Activated CD8-positive, alpha-beta memory T cell treated with anti-CD3 and anti-CD28 coated beads for 1 hour (primary cell): ENCODE results near the gene TASP1.
"Not testable (repeated sequence)": the region's sequence is repeated elsewhere in the genome, so short reads cannot be mapped to it uniquely, and the experiment has no call there.

Source experiments
- DNase-seq, 2 donors: peaks; one replicate each; pipeline ENCODE4 v3.0.0-alpha.2; 2020; ENCODE audit warnings: low read depth in 1 of 2; ENCODE audit errors: extremely low read depth in 1 of 2

Gene TASP1

DNA sequence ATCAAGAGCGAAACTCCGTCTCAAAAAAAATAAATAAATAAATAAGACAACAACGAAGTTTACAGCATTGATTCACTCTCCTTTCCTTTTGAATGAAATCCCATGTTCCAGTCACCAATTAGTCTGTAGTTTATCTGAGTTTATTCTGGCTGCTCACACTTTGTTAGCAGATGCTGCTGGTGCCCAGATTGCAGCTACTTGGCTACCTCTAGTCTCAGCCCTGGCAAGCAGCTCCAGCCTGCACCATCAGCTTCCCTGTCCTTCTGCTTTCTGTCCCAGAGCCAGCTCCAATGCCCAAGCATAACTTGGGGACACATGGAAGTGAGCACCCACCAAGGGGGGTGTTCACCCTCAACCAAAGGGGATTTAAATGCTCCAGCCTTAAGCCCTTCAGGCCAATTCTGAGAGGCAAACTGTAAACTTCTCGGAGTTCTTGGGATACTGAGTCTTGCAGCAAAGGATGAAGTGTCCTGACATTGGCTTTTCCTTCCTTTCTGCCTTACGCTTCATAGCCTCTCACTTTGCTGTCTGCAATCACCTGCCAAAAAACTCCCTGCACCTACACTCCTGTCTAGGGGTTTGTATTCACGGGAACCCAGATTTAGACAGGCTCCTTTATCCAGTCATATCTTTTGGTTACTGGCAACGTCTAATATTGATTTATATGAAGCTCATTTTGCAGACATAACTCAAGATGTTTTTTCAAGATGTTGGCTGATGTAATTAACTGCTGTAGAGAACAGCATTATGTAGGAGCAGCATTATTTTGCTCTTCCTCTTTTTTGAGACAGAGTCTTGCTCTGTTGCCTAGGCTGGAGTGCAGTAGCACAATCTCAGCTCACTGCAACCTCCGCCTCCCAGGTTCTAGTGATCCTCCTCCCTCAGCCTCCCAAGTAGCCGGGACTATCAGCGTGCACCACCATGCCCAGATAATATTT lies 9.8 kb upstream of the TASP1 start:
- no peak for DNase-seq

DNA sequence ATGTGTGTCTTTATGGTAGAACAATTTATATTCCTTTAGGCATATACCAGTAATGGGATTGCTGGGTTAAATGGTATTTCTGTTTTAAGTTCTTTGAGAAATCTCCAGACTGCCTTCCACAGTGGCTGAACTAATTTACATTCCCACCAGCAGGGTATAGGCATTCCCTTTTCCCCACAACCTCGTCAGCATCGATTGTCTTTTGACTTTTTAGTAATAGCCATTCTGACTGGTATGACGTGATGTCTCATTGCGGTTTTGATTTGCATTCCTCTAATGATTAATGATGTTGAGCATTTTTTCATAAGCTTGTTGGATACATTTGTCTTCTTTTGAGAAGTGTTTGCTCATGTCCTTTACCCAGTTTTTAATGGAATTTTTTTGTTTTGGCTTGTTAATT lies 5.3 kb upstream of the TASP1 start:
- DNase-seq, result no peak

DNA sequence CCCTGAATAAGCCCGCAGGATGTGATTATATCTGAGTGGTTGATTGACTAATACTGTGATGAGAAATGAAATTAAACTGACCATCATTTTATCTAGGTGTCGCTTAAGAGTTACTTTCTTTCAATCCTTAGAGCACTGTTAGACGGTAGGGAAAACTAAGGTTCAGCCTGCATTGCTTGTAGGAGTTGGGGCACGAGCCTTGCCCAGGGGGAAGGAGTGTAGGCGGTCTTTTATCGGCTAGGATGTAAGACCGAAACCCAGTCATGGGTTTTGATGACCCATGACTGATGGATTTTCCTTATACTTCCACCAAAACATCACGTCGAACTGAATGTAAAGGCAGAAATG lies 392 bp upstream of the TASP1 start:
- no peak for DNase-seq

DNA sequence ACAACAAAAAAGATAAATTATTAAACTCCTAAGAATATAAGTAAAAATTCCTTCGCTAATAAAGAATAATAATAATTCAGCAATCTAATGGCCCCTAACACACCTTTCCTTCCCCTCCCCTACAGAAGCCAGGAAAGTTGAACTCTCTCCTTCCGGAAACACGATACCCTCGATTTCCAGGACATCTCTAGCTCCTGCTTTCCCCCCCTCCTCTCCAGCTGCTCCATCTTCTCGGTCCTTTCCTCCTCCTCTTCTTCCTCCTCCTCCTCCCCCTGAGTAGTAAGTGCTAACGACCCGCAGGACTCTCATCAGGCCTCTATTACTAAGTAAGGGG lies 603 bp downstream of the TASP1 start:
- no peak for DNase-seq

DNA sequence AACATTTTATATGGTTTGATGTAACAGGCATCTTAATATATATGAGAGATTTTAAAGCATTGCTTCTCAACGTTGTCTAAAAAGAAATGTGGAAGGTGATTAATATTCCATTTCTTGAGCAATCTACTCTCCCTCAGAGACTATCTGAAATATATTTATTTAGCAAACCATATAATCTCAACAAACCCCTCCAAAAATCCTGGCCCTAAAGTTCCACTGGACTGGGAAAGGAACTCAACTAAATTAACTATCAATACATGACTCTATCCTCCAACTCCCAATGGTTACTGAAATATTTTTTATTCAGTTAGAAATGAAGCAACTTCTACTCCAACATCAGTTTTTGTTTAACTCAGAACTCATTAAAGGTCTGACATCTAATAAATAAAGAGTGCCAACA lies 6.3 kb downstream of the TASP1 start:
- DNase-seq, result no peak

DNA sequence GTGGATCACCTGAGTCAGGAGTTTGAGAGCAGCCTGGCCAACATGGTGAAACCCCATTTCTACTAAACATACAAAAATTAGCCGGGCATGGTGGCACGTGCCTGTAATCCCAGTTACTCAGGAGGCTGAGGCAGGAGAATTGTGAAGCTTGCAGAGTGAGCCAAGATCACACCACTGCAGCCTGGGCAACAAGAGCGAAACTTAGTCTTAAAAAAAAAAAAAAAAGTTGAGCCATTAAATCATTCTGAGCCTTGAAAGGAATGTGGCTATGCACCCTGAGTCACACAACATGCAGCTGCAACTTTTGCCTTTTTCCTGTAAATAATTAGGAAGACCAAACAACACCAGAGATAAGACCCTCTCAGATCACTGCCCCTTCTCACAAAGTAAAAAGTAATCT lies 11.2 kb downstream of the TASP1 start:
- not testable (repeated sequence) for DNase-seq

DNA sequence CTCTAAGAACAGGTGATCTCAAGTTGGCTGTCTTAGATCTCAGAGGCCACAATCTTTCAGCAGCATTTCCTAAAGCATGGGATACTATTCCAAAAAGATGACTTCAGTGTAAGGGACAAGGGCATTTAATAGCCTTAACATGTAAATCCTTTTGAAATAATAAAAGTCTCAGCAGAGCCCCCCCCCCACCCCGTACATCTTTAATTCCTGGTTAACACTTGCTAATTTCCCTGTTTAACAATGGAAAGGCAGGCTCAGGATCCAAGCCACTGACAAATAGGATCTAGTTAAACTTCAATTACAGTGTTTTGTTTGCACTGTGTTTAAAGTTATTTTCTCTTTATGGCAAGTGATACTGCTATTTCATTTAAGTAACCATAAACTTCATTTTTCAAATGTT lies 12.0 kb downstream of the TASP1 start:
- DNase-seq, result no peak

DNA sequence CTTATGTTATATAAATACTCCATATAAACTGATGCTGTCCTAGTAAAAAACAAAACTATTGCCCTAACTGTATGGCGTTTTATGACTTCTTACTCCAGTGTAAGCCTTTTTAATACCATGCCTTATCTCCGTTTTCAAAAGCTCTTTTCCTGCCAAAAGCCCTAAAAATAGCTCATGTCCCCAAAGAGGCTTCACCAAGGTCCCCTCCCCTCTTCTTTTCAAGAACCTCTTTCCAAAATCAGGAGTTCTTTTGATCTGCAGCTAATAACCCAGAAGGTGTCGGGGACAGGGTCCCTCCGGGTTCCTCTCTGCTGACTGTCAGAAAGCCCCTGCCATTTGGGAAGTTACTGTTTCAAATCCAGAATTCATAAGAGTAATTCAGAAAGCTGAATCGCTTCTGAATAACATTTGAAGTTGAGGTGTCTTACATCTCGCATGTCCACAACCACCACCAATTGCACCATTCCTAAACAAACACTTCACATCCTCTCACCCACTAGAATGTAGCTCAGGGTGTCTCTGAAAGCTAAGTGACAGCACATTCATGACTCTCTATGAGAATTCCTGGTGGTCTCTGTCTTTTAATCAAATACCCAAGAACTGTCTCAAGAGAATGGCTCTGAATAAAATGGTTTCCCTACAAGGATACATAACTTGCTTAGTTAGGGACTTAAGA lies 13.3 kb downstream of the TASP1 start:
- DNase-seq, result no peak

DNA sequence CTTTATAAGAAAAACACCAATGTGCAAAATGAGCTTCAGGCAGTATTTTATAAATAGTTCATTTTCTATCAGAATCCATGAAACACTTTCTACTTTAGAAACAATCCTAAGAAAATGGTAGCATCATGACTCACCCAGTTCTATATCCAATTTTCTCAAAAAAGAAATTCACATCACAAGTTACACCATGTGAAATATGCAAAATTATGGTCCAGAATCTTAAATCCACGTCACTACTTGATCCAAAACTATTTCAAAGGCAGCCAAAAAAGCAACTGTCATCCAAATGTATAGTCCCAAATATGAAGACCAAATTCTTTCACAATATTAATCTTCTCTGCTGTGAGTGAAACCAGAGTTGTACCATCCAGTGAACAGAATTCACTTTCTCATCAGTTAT lies 19.3 kb downstream of the TASP1 start:
- not testable (repeated sequence) for DNase-seq

DNA sequence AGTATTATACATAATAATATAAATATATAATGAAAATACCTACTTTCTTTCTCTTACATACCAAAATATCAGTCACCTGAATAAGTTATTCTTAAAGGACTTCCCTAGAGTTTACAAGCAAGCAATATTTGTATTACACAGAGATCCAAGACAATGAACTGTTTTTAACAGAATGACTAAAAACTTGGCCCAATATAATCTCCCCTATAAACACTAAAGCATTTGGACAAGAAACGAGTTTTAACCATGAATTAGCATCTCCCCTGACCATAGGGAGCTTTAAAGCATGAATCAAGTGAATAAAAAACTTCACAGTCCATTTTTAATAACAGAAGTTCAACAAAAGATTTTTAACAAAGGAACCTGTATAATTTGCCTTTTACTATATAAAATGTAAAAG lies 20.3 kb downstream of the TASP1 start:
- DNase-seq, result not testable (repeated sequence)

DNA sequence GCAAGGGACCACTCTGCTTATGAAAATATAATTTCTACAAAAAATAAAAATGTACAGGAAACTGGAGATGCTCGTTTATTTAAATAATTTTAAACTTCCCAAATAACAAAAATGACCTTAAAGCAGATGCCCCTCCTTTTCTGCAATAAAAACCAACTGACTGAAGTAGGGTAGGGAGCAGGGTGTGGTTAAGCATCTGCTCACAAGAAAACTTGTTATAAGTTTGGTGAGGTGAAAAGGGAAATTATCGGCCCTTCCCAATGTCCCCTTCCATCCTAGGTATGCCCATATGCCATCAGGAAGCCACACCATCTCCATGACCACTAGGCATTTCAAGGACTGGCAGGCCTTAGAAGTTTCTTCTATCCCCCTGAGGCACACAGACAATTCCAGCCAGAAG lies 21.1 kb downstream of the TASP1 start:
- not testable (repeated sequence) for DNase-seq

DNA sequence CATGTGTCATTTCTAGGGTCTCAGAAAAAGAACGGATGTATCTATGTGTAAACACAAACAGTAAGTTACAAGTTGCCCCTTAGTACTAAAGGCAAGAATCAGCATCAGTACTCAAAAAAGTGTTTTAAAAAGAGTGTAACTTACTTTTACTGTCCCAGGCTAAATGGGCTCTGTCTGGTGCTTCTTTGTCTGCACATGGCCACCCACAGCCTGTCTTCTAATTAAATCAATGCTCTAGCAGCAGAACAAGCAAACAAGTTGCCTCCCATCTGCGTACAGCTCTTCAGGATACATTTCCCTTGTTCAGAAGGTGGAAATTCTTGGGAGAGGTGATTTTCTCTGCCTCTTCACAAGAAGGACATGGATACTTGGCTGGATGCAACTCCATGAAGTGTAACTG lies 22.0 kb downstream of the TASP1 start:
- not testable (repeated sequence) for DNase-seq

DNA sequence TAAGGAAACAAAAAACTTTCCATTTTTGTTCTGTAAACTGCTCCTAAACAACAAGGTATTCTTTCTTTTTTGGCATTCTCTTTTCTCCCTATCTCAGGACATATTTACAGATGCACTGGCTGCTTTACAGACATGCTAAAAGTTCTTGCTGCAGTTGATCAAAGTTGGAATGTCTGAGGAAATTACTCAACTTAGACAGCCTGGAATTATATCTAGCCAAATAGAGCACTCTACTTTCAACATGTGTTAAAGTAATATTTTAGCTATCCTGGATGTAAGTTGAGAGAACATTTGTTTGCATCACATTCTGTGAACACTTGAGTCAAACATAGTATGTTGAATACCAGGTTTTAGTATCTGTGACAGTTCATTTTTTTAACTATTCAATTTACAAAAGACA lies 24.8 kb downstream of the TASP1 start:
- no peak for DNase-seq

DNA sequence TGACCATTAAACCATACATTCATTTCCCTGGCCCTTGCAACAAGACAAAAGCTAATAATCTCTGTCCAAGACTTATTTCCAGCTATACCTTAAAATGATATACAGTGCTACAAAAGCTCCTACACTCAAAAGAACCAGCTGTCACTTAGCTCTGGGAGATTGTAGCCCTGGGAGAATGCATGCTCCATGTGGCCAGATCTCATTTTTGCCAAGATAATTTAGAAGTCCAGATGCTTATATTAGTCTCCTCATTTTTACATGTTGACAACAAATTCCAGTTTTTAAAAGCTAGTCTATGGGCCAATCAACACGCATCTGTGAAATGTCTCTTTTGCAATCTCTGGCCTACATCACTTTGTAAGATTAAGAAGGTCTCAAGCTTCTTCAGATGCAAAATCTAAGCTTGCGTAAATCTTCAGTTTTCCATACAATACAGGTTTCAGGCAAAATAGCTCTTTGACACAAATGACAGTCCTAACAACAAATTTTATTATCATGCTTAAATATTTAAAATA lies 27.1 kb downstream of the TASP1 start:
- DNase-seq, result no peak

DNA sequence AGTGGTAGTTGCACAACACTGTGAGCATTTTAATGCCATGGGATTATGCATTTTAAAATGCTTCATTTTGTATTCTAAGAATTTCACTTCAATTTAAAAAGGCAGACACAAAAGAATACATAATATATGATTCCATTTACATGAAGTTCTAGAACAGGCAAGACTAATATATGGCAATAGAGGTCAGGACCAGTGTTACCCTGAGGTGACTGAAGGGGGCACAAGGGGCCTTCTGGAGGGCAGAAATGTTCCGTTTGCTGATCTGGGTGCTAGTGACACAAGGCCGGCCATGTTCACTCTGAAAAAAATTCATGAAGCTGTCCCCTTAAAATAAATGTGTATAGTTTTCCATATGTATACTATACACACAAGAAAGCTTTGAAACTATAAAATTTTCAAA lies 28.5 kb downstream of the TASP1 start:
- no peak for DNase-seq

DNA sequence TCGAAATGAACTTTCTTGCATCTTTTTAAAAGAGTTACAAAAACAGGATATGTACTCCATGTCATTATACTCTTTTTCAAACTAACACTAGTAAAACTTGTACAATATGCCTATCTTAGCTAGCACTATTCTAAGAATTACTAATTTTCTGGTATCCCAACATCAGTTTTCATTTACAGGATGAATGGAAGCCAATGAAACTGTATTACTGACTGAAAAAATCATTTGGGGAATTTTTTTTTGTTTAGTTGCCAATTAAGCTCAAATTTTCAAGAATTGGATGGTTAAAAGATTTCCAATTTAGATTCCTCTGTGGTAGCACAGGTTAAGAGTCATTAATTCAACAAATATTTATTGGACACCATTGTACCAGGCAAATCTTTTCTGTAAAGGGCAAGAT lies 30.7 kb downstream of the TASP1 start:
- DNase-seq, result no peak

DNA sequence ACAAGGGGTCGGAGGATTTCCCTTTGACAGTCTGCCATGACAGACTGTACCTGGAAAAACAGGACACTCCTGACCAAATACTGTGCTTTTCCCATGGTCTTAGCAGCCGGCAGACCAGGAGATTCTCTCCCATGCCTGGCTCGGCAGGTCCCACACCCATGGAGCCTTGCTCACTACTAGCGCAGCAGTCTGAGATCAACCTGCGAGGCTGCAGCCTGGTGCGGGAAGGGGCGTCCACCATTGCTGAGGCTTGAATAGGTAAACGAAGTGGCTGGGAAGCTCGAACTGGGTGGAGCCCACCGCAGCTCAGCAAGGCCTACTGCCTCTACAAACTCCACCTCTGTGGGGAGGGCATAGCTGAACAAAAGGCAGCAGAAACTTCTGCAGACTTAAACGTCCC lies 45.3 kb downstream of the TASP1 start:
- DNase-seq, result not testable (repeated sequence)

DNA sequence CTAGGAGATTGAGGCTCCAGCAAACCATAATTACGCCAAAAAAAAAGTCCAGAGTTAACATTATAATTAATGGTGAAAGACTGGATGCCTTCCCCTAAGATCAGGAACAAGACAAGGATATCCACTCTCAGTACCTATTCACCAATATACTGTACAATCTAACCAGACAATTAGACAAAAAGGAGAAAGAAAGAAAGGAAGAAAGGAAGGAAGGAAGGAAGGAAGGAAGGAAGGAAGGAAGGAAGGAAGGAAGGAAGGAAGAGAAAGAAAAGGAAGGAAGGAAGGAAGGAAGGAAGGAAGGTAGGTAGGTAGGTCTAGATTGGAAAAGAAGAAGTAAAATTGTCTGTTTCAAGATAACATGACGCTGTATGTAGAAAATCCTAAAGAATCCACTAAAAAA lies 50.7 kb downstream of the TASP1 start:
- DNase-seq, result no peak

DNA sequence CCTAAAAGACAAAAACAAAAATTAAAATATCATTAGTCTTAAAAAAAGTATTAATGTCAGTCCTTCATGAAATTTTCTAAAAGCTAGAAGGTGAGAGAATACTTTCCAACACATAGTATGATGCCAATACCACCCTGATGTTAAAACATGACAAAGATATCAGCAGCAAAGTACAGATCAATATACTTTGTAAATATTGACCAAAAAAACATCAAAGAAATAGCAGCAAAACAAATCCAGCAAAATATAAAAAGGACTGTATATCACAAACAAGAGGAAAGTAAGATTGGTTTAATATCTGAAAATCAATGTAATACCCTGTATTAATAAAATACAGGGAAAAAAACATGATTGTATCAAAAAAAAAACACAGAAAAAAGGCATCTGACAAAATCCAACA lies 51.4 kb downstream of the TASP1 start:
- no peak for DNase-seq

DNA sequence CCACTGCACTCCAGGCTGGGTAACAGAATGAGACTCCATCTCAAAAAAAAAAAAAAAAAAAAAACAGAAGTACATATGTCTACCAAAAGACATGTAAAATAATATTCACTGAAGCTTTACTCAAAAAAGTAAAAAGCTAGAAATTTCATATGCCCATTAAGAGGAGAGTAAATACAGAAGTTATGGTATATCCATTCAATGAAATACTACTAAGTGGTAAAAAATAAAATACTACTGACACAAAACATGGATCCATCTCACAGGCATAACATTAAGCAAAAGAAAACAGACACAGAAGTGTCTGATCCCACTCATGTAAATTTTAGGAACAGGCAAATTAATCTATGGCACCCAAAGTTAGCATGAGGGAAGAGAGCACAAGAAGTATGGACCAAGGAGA lies 52.6 kb downstream of the TASP1 start:
- no peak for DNase-seq

DNA sequence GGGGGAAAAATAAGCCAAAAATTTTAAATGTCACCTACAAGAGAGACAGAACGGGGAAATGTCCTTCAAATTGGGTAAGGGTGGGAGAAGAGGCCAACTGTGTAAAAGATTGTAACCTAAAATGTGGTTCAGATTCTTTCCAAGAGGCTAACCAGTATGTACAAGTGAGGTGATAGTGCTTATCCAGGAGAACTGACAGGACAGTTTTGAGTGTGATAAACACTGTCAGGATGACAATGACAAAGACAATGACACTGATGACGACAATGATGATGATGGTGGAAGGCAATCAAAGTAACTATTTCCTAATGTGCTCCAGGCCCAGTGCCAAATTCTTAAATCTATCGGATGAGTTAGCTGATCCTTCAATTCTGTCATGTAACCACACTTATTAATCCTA lies 57.3 kb downstream of the TASP1 start:
- DNase-seq, result no peak

DNA sequence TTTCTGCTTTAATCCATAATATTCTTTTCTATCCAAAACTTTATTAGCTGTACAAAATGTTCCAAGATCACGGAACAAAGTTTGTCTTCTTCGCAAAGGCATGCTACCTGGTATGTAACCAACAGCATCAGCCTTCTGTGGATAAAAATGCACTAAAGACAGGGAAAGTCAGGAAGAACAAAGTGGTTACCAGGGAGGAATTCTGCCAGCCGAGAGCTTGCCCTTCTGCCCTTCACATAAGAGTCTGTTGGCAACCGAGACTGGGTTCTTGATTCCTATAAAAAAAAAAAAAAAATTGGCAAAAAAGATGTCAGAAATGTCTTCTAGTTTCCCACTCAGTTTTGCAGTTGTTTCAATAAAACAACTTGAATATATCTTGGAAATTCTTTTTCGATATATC lies 58.0 kb downstream of the TASP1 start:
- no peak for DNase-seq
